Amygdala (tissue), 56 donors: ENCODE measurements around the gene PRKCE.
"Not testable (repeated sequence)": the region's sequence is repeated elsewhere in the genome, so short reads cannot be mapped to it uniquely, and the experiment has no call there.

ENCODE experiments used
- DNase-seq, 56 donors: peaks; one replicate each; lab custom pipeline; 2025; lab: John Stamatoyannopoulos, UW

Gene PRKCE

GRCh38 chr2:45872211-45872610, 220.7 kb downstream of the PRKCE start:
- no peak for DNase-seq

GRCh38 chr2:45874344-45874743, 222.9 kb downstream of the PRKCE start:
- peak in 21 of 56 donors; percentile 9 to 71 (median 27) for DNase-seq

- DNase-seq: no peak
These were observed 225.1 kb downstream of the PRKCE start for GRCh38 chr2:45876611-45877010.

GRCh38 chr2:45879406-45879805, 227.9 kb downstream of the PRKCE start:
- DNase-seq: no peak

GRCh38 chr2:45879936-45880335, 228.5 kb downstream of the PRKCE start:
- no peak for DNase-seq

- no peak for DNase-seq
These were observed 230.6 kb downstream of the PRKCE start for GRCh38 chr2:45881970-45882581.

GRCh38 chr2:45882707-45883602, 231.5 kb downstream of the PRKCE start:
- peak in 8 of 56 donors; percentile 18 to 55 (median 38) for DNase-seq

- DNase-seq: no peak
These were observed 232.1 kb downstream of the PRKCE start for GRCh38 chr2:45883603-45884000.

- no peak for DNase-seq
These were observed 232.7 kb downstream of the PRKCE start for GRCh38 chr2:45884126-45884525.

- peak in 2 of 56 donors; percentile 12 to 24 for DNase-seq
These were observed 233.7 kb downstream of the PRKCE start for GRCh38 chr2:45885171-45885621.

GRCh38 chr2:45886171-45886663, 234.7 kb downstream of the PRKCE start:
- DNase-seq: no peak

GRCh38 chr2:45888167-45888566, 236.7 kb downstream of the PRKCE start:
- no peak for DNase-seq

- no peak for DNase-seq
These were observed 237.2 kb downstream of the PRKCE start for GRCh38 chr2:45888641-45889040.

- DNase-seq: peak in 15 of 56 donors; percentile 13 to 59 (median 32)
These were observed 237.6 kb downstream of the PRKCE start for GRCh38 chr2:45889053-45889452.

GRCh38 chr2:45889620-45890370, 238.3 kb downstream of the PRKCE start:
- DNase-seq: no peak

GRCh38 chr2:45890371-45890646, 238.8 kb downstream of the PRKCE start:
- DNase-seq: not testable (repeated sequence)

GRCh38 chr2:45890819-45891218, 239.3 kb downstream of the PRKCE start:
- no peak for DNase-seq

GRCh38 chr2:45891719-45892424, 240.4 kb downstream of the PRKCE start:
- no peak for DNase-seq

- no peak for DNase-seq
These were observed 240.9 kb downstream of the PRKCE start for GRCh38 chr2:45892425-45892745.

GRCh38 chr2:45892757-45893156, 241.3 kb downstream of the PRKCE start:
- DNase-seq: peak in 1 of 56 donors; percentile 14

GRCh38 chr2:45894211-45894610, 242.7 kb downstream of the PRKCE start:
- DNase-seq: no peak
